Hematopoietic multipotent progenitor cell treated with erythropoietin and hydrocortisone succinate and interleukin-3 and kit ligand, for 4 days (in vitro differentiated cells): ENCODE measurements around the gene RPL35A.
"Not testable (repeated sequence)": the region's sequence is repeated elsewhere in the genome, so short reads cannot be mapped to it uniquely, and the experiment has no call there.

ENCODE experiments used
- DNase-seq: peaks from one replicate; pipeline ENCODE4 v3.0.0-alpha.2; 2015

Gene RPL35A

DNA sequence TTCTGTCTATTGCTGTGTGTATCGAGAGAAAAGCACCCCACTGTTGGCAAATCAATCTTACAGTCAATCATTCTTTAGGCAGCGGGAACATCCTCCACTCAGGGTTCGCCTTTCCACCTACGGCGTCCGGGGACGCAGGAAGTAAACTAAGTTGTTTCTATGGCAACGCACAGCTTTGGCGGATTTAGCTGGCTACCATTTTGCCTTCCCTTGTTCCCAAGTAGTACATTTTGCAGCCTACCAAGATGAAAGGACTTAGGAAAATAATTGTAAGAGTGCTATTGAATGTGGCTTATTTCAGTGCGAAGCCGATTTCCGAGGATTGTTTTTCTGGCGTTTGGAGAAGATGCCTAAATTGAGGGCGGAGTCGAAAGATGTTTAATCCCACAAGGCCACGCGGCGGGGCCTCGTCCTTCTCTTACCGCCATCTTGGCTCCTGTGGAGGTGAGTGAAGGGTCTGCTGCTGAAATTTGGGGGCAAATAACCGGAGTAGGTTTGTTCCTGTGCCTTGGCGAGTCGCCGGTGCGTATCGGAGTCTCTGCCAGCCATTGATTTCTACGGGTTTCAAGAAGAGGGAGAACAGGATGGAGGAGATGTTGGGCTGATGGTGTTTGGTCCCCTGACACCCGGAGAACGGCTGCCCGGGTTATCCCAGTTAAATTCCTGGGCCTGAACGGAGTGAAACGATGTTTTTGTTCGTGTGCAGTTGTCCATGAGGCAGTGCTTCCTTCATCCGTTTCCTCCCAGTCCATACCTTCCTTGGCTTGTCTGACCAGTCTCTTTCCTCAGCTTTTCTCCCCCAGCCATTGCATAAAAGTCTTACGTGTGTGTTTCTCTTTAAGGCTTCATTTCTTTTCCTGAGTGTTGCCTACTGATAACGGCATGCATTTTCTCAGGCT lies at the start of gene RPL35A:
RPL35A (plus strand) TSS at position 413 of the 899 bp plus-strand sequence. CDS start 778 bp downstream, outside the sequence.
- peak; percentile 97 for DNase-seq

DNA sequence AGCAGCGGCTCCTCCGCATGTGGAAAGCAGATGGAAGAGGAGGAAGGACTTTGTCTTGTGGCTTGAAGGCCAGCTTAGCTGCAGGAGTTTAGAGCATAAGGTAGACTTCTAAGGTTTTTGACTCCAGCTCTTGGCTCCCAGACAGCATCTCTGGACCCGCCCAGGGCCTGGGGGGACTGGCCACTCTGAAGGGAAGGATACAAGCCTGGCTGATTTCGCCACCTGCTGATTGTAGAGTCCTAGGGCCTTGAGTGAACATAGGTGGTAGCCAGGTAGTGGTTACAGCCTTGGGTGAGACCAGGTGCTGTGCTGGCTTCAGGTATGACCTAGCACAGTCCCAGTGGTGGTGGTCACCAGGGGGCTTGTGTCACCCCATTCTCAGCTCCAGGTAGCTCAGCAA lies 48.4 kb upstream of the RPL35A start:
- DNase-seq, result no peak

DNA sequence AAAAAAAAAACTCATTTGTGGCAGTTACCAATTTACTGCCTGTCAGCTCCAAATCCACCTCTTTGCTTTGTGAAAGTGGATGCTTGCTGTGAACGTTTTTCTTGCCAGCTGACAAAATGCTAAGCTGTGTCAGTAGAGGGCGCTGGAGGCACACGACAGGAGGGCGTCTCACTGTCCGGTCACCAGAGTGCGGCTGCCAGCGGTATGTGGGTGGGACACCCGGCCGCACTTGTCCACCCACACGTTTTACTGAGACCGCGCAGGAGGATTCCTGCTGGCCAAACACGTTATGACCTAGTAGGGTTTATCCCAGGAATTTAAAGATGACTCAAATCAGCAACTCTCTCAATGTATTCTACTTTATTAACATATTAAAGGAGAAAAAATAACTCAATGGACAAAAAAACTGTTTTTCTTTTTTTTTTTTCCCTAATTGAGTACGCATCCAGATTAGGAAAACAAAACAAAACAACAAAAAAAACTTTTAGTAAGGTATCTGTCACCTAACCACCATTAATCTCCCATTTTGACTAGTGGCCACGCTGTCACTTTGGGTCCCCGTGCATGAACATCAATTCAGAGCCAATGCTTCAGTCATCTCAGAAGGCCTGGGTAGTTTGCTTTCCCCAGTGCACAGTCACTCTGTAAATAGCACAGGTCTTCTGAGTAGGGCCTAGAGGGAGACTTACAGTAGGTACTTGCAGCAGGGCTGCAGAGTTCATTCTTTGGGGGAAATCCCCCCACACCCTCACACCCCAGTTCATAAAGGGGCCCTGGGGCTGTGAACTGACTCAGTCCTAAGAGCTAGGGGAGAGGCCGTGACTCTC lies 43.8 kb upstream of the RPL35A start:
- DNase-seq, result peak; percentile 91

DNA sequence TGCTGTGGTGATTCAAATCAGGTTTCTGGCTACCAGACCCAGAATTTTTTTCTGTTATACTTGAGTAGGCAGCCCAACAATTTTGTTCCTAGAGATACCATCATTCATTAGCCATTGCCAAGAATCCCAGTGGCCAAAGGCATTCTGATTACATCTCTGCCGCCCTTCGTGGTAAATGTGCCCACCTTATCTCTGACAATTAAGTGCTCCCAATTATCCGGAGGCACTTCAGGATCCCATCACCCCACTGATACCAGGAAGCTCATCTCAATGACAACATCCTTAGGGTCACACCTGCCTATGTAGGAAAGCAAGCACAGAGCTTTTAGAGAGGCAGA lies 43.2 kb upstream of the RPL35A start:
- DNase-seq, result no peak

DNA sequence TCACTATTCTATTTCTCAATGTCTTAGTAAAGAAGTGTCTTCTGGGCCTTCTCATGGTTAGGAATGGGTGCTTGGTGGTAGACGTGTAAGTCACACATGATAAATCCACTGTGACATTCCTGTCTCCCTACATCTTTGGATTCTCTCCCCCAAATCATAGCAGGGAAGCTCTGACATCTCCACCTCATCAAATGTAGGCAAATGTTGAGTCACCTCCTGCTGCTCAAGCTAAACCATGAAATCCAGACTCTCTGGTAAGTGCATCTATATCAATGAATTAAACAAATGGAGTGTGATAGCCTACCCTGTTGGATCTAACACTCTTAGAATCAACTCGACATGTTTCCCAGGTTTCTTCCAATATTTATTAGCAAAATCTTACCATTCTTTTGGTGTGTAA lies 42.8 kb upstream of the RPL35A start:
- DNase-seq, result no peak

DNA sequence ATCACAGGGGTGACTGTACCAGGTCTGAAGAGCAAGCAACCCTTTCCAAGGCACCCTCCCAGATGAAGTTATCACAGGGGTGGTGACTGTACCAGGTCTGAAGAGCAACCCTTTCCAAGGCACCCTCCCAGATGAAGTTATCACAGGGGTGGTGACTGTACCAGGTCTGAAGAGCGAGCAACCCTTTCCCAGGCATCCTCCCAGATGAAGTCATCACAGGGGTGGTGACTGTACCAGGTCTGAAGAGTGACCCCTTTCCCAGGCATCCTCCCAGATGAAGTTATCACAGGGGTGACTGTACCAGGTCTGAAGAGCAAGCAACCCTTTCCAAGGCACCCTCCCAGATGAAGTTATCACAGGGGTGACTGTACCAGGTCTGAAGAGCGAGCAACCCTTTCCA lies 41.4 kb upstream of the RPL35A start:
- not testable (repeated sequence) for DNase-seq

DNA sequence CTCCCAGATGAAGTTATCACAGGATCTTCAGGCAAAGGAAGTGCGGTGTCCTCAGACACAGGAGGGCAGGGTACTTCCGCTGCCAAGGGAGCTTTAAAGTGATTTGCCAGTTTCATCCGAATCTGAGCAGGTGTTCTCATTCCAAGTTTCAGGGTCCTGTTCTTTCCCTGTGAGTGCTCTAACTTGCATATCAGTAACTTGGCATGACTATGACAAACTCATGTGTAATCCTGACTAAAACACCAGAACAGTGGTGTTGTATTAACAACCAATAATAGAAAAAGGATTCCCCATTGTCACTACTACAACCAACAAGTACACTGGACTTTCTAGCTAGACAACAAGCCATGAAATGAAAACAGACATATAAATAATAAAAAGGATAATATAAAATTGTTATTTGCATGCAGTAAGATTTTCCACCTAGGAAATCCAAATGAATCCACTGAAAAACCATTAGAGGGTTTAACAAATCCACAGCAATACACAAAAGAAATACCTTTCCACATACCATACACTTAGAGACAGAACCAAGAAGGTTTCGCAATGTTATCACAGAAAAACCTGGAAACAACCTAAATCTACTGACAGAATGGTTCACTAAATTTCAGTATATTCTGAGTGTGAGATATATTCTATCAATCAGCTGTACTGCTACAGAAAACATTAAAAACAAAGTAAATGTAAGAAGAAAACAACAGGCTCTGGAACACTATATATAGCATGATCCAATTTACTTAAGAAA lies 40.9 kb upstream of the RPL35A start:
- no peak for DNase-seq

DNA sequence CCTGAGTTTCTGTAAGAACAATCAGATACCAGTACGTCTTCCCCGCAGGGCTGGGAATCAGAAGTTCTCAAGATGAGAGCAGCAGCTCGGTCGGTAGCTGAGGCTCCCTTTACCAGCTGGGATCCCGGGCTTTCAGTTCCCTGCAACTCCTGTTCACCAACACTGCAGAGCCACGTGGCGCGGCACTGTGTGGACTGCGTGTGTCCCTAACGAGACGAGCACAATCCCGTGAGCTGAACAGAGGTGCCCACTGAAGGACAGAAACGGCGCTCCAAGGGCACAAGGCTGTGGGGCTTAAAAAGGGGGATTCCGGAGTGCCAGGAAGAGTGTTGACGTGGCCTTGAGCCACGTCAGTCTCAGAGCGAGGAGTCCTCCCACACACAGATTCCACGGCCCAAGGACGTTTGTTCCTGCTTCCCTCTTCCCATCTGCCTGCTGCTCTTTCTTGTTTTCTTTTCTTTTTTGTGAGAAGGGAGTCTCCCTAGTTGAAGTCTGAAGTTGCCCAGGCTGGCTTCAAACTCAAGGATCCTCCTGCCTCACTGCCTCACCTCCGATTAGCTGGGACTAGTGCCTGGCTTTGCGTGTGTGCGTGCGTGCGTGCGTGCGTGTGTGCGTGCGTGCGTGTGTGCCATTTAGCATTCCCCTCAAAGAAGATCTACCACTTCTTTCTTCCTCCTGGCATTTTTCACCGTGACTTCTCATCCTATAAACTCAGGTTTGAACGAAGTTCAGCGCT lies 37.1 kb upstream of the RPL35A start:
- DNase-seq, result no peak

DNA sequence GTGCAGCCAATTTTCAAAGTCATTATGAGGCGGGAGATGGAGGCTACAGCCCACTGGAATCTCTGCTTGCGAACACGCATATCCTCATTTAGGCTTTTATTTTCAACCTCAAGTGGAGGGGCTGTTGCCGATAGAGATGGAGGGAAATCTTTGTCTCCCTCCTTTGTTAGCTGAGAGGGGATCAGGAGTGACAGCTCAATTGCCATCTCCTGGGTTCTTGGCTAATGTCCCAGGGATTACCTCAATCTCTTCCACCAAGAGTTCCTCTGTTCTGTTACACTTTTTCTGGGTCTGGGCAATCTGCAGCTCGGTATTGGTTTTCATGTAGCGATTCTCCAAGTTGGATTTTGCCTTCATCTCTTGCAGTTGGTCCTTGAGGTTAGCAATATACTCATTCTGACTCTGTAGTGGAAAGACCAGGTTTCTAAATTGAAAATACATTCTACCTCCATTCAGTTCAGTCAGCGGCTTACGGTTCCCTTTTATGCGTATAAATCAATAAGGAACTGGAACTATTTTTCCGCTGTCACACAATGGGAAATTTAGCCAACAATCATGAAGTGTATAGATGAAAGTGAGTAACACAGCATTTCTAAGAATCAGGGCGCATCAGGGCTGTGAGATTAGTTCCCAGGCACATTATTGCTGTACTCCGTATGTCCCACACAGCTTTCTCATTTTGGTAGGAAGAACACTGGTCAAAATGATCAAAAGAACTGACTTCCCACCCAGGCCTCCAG lies 36.2 kb upstream of the RPL35A start:
- DNase-seq, result no peak

DNA sequence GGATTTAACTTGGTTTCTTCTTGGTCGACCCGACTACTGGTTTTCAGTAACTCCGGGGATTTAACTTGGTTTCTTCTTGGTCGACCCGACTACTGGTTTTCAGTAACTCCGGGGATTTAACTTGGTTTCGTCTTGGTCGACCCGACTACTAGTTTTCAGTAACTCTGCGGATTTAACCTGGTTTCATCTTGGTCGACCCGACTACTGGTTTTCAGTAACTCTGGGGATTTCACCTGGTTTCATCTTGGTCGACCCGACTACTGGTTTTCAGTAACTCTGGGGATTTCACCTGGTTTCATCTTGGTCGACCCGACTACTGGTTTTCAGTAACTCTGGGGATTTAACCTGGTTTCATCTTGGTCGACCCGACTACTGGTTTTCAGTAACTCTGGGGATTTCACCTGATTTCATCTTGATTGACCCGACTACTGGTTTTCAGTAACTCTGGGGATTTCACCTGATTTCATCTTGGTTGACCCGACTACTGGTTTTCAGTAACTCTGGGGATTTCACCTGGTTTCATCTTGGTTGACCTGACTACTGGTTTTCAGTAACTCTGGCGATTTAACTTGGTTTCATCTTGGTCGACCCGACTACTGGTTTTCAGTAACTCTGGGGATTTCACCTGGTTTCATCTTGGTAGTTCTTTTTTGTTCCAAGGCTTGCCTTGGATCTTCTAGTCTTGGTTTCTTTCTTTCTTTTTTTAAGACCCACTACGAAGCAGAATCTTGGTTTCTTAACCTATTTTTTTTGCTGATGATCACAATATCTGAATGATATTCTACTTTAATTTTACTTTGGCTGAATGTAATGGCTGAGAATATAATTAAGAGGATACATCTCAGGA lies 28.3 kb upstream of the RPL35A start:
- DNase-seq, result not testable (repeated sequence)

DNA sequence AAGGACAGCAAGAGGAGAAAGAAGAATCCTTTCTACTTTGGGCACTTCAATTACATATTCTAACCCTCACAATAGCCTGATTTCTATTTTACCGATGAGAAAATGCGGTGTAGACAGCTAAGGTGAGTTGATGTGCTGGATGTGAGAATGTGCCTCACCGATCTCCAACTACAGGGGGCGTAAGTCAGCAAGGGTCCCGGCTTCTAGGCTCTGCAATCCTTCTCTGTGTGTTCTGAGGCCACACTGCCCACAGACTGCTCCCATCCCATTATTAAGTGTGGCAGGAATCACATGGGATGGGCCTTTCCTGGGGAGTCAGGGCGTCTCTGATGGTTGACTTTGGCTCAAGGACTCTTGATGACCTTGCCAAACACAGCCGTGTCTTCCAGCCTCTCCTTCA lies 23.6 kb upstream of the RPL35A start:
- peak; percentile 33 for DNase-seq

DNA sequence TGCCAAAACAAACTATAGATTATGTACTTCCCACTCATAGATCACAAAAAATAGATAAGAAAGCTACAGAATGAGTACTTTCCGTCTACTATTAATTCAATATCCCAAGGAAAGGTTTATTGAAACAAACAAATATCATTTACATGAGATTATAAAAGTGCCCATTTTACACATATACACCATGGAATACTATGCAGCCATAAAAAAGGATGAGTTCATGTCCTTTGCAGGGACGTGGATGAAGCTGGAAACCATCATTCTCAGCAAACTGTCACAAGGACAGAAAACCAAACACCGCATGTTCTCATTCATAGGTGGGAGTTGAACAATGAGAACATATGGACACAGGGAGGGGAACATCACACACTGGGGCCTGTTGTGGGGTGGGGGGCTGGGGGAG lies 22.4 kb upstream of the RPL35A start:
- DNase-seq, result not testable (repeated sequence)

DNA sequence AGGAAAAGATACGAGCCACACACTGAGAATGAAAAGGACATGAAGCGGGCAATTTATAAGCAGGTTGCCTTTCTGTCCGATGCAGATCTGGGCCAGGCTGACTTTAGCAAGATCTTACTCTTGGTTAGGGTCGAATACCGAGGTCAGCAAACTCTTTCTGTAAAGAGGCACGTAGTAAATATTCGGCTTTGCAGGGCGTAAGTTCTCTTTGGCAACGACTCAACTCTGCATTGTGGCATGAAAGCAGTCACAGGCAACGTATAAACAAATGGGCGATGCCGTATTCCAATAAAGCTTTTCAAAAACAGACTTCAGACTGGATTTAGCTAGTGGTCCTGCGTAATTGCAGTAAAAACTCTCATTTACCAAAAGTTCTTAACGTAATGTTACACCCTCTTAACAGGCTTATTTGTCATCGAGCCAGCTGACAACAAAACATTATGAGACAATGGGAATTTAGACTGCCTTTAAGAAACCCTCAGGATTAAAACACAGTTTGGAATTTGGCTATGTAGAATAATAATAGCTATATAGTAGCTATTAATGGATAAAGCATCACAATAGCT lies 13.1 kb upstream of the RPL35A start:
- no peak for DNase-seq

DNA sequence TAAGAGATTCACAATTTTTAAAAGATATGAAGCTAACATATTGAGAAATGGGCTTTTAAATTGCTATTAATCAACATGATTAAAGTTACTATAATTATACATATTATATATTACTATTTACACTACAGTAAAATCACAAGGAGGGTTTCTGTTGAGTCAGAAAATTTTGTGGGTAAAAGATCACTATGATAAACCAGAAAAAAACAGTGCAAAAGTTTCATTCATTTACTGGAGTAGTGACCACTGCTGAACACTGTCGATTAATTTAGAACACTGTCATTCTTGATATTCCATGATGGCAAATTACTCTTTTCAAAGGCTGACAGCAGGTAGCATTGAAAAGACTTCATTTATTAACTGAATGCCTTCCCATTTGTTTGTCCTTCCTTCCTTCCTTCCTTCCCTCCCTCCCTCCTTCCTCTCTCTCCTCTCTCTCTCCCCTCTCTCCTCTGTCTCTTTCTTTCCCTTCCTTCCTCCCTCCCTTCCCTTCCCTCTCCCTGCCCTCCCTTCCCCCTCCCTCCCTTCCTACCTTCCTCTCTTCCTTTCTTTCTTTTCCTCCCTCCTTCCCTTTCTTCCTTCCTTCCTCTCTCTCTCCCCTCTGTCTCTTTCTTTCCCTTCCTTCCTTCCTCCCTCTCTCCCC lies 9.1 kb upstream of the RPL35A start:
- DNase-seq, result no peak

DNA sequence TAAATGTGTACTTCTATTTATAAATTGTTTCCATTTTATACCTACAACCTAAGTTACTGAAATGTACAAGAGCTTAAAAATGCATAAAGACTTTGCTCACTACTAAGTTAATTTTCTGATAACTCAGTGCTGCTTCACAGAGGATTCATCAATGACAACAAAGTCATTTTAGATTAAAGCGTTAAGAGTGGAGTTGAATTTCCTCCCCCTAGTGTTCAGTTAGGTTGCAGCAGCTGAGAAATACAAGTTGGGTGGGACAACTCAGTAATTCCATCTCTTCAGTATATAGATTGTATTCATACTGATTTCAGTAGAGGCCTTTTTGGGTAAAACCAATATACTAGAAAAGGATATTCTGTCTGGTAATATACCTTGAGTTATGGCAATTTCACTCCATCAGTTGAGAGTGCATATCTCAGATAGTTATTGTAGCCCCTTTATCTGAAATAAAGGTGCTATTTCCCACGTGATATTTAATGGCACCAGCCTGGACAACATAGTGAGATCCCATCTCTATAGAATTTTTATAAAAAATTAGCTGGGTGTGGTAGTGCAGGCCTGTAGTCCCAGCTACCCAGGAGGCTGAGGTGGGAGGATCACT lies 6.9 kb upstream of the RPL35A start:
- DNase-seq, result peak; percentile 81

DNA sequence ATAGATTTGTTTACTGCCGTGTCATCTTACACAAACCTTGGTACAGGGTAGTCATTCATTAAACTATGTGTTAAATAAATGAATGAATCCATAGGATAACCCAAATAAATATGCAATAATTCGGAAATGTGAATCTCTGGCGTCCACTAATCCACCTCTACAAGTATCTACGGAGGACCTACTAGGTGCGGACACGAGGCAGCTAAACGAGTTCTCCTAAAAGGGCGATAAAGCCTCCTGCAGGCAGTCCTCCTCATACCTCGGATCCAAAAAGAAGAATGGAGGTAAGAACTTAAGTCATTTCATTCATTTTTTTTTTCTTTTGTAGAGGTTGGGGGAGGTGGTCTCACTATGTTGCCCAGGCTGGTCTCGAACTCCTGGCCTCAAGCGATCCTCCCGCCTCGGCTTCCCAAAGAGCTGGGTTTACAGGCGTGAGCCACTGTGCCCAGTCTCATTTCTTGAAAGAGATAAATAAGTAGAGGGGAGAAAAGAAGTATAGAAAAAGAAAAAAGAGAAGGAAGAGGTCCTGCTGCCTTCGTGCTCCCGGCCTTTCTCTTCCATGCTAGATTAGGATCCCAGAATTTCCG lies 706 bp upstream of the RPL35A start:
- DNase-seq, result no peak

DNA sequence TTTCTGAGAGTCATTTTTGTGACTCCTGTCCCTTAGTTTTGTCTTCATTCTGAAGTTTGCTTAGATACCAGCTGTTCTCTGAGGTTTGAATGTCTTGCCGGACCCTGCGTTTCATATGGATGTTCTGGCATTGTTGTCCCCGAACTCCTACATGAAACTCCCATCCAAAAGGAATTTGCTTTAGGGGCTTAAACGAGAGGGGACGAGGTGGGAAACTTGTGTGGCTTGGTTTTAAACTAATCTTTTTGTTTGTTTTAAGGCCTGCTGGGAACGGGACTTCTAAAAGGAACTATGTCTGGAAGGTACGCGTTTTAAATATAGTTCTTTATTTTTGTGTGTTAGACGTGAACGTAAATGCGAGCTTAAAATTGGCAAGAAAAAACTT lies 679 bp downstream of the RPL35A start:
- no peak for DNase-seq

DNA sequence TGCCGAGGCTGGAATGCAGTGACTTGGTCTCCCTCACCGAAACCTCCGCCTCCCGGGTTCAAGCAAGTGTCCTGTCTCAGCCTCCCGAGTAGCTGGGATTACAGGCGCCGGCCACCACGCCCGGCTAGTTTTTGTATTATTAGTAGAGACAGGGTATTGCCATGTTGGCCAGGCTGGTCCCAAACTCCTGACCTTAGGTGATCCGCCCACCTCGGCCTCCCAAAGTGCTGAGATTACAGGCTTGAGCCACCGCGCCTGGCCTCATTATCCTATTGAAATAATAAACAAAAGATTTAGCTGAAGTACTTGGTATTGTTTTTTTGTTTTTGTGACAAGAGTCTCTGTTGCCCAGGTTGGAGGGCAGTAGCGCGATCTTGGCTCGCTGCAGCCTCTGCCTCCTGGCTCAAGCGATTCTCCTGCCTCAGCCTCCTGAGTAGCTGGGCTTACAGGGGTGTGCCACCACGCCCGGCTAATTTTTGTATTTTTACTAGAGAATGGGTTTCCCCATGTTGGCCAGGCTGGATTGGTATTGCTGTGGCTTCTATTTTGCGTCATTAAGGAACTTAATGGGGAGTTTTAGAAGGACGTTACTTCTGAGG lies 1.5 kb downstream of the RPL35A start:
- DNase-seq, result no peak

DNA sequence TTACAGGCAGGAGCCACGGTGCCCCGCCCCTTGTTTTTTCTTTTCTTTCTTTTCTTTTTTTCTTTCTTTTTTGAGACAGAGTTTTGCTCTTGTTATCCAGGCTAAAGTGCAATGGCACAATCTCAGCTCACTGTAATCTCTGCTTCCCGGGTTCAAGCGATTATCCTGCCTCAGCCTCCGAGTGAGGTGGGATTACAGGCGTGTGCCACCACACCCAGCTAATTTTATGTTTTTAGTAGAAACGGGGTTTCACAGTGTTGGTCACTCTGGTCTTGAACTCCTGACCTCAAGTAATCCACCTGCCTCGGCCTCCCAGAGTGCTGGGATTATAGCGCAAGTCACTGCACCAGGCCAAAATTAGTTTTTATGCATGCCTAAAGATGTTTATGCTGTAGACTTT lies 2.5 kb downstream of the RPL35A start:
- no peak for DNase-seq
